Erythroblast (primary cell): Measurements from ENCODE around the gene CACNA1D.

Source experiments
- GATA1 ChIP-seq: IDR thresholded peaks from 2 replicates; pipeline ENCODE4 v1.6.1; 2011; ENCODE audit warnings: low read depth, mild to moderate bottlenecking, control low read depth, low read length, moderate library complexity
- POLR2A ChIP-seq: IDR thresholded peaks from 2 replicates; pipeline ENCODE4 v1.6.1; 2011; ENCODE audit warnings: mild to moderate bottlenecking, low read length

GRCh38 chr3:53837331-53837730 is 342.9 kb downstream of the CACNA1D start:
- TF ChIP-seq POLR2A, result no peak
- TF ChIP-seq GATA1, result no peak
